Transverse colon (tissue), 4 donors: ENCODE data around the gene RCCD1. TPM values are rescaled to one million over a fixed set of nuclear protein-coding genes. Genes with fewer than 3 reads are reported as not detected.

Experiments used
- small RNA-seq, 4 donors: library from RNA; depleted of rRNA; stranded (forward); fragments of <200 nt; gene quantifications; one replicate each; pipeline ENCODE3, GENCODE V24; 2016
- total RNA-seq, 4 donors: library from RNA; depleted of rRNA; stranded (reverse); fragments of >200 nt; gene quantifications; one replicate each; pipeline ENCODE4 v1.1.0, GENCODE V29; 2016

The RCCD1 gene
- total RNA-seq, 4 donors from 2014 or later, result 13.1 to 438 (median 16.2) TPM

Small RNA genes lying within 50 kb of the gene (small RNA-seq; reads per million reads assigned to genes)
- 0 reads per million in 4 donors for gene RF00019

Other genes with a start within 250 kb of the RCCD1 start
- gene BLM, start 237.5 kb upstream of the RCCD1 start, total RNA-seq, result 1 to 10 TPM; 1.5 to 6.4 (median 2.0) TPM
- gene FURIN, start 86.3 kb upstream of the RCCD1 start, total RNA-seq, result 100 to 1,000 TPM in 1 of 4 donors, 10 to 100 TPM in 3; 64.6 to 109 (median 80.6) TPM
- gene FES, start 70.4 kb upstream of the RCCD1 start, total RNA-seq, result 10 to 100 TPM in 3 of 4 donors, 1 to 10 TPM in 1; 7.0 to 18.3 (median 14.0) TPM
- gene MAN2A2, start 51.6 kb upstream of the RCCD1 start, total RNA-seq, result 100 to 1,000 TPM in 2 of 4 donors, 10 to 100 TPM in 2; 46.8 to 109 (median 86.4) TPM
- 10 to 100 TPM; 13.8 to 21.8 (median 17.9) TPM for gene HDDC3, start 22.3 kb upstream of the RCCD1 start, total RNA-seq
- gene UNC45A, start 19.6 kb upstream of the RCCD1 start, total RNA-seq, result 100 to 1,000 TPM in 1 of 4 donors, 10 to 100 TPM in 3; 34.4 to 142 (median 52.9) TPM
- 10 to 100 TPM in 3 of 4 donors, 1 to 10 TPM in 1; 8.1 to 58.0 (median 23.7) TPM for gene PRC1, start 39.7 kb downstream of the RCCD1 start, total RNA-seq
- 10 to 100 TPM in 2 of 4 donors, 1 to 10 TPM in 2; 6.7 to 18.7 (median 10.8) TPM for gene VPS33B, start 67.7 kb downstream of the RCCD1 start, total RNA-seq
- gene SV2B, start 145.4 kb downstream of the RCCD1 start, total RNA-seq, result 10 to 100 TPM in 1 of 4 donors, 1 to 10 TPM in 2, under 1 TPM in 1; 0.27 to 10.3 (median 2.2) TPM